ENCODE measurements around the gene MICAL2.

Gene MICAL2

DNA sequence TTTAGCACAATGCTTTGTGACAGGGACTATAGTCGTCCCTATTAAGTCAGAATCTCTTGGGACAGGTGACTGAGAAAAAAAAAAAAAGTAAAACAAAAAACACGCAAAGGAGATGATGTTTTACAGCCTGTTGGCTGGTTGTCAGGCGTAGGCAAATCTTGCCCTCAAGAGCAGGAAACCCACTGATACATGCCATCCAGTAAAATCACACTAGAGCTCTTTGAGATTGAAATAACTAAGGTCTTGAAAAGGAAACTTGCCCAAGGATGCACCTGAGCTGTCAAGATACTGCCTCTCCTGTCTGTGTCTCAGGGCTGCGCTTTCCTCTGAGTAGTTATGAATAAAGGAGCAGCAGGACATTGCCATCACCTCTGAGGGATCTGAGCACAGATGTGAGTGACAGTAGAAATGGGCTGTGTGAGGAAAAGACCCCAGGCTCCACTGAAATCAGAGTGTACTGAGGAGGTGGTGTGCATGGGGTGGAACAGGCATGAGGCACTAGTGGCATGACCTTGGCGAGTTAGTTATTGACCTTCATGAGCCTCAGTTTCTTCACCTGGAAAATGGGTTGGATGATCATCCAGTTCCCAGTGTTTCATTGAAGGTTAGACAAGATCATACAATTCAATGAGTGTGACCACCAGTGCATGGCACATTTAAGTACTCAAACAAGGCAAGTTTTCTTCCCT is 23.3 kb downstream of the MICAL2 start:
- Histone ChIP-seq H3K9me3 (ENCODE audit: insufficient read depth, low read depth, low read length) (no peaks in the 10 kb centered on the region), H3K27me3 (ENCODE audit: insufficient read depth, low read length) (no peaks in the 10 kb centered on the region), H3K4me1 (ENCODE audit: insufficient read depth, low read length) (peaks cover 4% of the 10 kb centered on the region; the same call in 1 of the 2 replicates), H3K27ac (ENCODE audit: low read length) (no peak overlapping the region), H3K36me3 (ENCODE audit: insufficient read depth, low read depth, low read length) (no peaks in the 10 kb centered on the region), H3K4me3 (ENCODE audit: low read length) (no peak overlapping the region), H3K9ac (ENCODE audit: low read depth, low read length) (no peak overlapping the region)

- no peaks in the 10 kb centered on the region for H3K27me3 ChIP-seq (ENCODE audit: insufficient read depth, low read length)
- no peaks in the 10 kb centered on the region for H3K36me3 ChIP-seq (ENCODE audit: insufficient read depth, low read depth, low read length)
- H3K9ac ChIP-seq (ENCODE audit: low read depth, low read length), result no peak overlapping the region
- no peak overlapping the region for H3K27ac ChIP-seq (ENCODE audit: low read length)
- H3K4me1 ChIP-seq (ENCODE audit: insufficient read depth, low read length), result peaks cover 4% of the 10 kb centered on the region; the same call in 1 of the 2 replicates
- H3K4me3 ChIP-seq (ENCODE audit: low read length), result no peak overlapping the region
- no peaks in the 10 kb centered on the region for H3K9me3 ChIP-seq (ENCODE audit: insufficient read depth, low read depth, low read length)
Observed at GRCh38 chr11:12134236-12134585, 23.8 kb downstream of the MICAL2 start.

DNA sequence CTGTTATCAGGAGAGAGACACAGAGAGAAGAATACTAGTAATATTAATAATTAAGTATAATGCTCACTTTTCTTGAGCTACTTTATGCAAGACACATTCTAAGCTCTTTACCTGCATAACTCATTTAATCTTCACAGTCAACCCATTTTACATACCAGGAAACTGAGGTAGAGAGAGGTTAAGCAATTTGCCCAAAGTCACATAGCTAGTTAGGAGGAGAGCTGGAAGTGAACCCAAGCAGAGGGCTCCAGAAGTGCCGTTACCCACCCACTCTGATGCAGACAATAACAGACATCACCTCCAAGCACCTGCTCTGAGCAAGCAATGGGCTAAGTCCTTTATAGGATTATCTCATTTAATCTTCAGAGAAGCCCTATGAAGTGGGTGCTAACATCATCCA is 24.8 kb downstream of the MICAL2 start:
- H3K27ac ChIP-seq (ENCODE audit: low read length), result no peak overlapping the region
- H3K4me1 ChIP-seq (ENCODE audit: insufficient read depth, low read length), result peaks cover 4% of the 10 kb centered on the region; the same call in 1 of the 2 replicates
- H3K4me3 ChIP-seq (ENCODE audit: low read length), result no peak overlapping the region
- no peaks in the 10 kb centered on the region for H3K9me3 ChIP-seq (ENCODE audit: insufficient read depth, low read depth, low read length)
- no peak overlapping the region for H3K9ac ChIP-seq (ENCODE audit: low read depth, low read length)
- no peaks in the 10 kb centered on the region for H3K36me3 ChIP-seq (ENCODE audit: insufficient read depth, low read depth, low read length)
- H3K27me3 ChIP-seq (ENCODE audit: insufficient read depth, low read length), result no peaks in the 10 kb centered on the region

DNA sequence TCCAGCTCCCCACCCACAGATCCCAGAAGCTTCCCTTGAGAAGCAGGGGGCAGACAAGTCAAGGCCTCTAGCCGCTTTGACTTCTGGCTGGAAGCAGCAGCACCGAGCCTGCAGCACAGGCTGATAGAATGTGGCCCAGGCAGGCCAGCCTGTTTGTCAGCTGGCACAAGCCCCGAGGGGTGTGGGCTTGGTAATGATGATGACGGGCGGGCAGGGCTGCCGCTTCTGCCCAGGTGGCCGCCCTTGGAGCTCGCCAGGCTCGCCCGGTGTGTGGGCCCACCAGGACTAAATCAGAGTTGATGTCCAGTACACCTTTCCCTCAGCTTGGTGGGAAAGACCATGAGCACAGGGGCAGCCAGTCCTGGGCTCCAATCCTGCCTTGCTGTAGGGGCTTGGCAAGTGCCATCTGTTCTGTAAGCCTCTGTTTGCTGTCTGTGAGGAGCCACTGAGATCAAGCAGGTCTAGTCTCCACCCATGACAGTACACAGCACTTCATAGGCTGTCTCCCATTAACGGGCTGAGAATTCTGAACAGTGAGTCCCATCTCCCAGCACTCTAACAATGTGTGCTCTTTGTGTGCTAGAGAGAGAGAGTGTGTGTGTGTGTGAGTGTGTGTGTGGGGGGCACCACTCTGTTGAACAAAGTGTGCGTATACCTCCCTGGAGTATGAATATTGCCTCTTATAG is 26.8 kb downstream of the MICAL2 start:
- Histone ChIP-seq H3K27me3 (ENCODE audit: insufficient read depth, low read length) (no peaks in the 10 kb centered on the region), H3K9me3 (ENCODE audit: insufficient read depth, low read depth, low read length) (no peaks in the 10 kb centered on the region), H3K36me3 (ENCODE audit: insufficient read depth, low read depth, low read length) (no peaks in the 10 kb centered on the region), H3K27ac (ENCODE audit: low read length) (no peak overlapping the region), H3K4me3 (ENCODE audit: low read length) (no peak overlapping the region), H3K9ac (ENCODE audit: low read depth, low read length) (no peak overlapping the region), H3K4me1 (ENCODE audit: insufficient read depth, low read length) (peaks cover 4% of the 10 kb centered on the region; the same call in 1 of the 2 replicates)

GRCh38 chr11:12137938-12138731 is 27.7 kb downstream of the MICAL2 start:
- H3K27ac ChIP-seq (ENCODE audit: low read length), result no peak overlapping the region
- H3K9ac ChIP-seq (ENCODE audit: low read depth, low read length), result no peak overlapping the region

GRCh38 chr11:12139144-12139881 is 28.9 kb downstream of the MICAL2 start:
- Histone ChIP-seq H3K9me3 (ENCODE audit: insufficient read depth, low read depth, low read length) (no peaks in the 10 kb centered on the region), H3K9ac (ENCODE audit: low read depth, low read length) (no peak overlapping the region), H3K4me3 (ENCODE audit: low read length) (no peak overlapping the region), H3K36me3 (ENCODE audit: insufficient read depth, low read depth, low read length) (no peaks in the 10 kb centered on the region), H3K27ac (ENCODE audit: low read length) (no peak overlapping the region), H3K4me1 (ENCODE audit: insufficient read depth, low read length) (peaks cover 4% of the 10 kb centered on the region; the same call in 1 of the 2 replicates), H3K27me3 (ENCODE audit: insufficient read depth, low read length) (no peaks in the 10 kb centered on the region)

More at GRCh38 chr11:12137938-12138731, 27.7 kb downstream of the MICAL2 start:
- Histone ChIP-seq H3K36me3 (ENCODE audit: insufficient read depth, low read depth, low read length) (no peaks in the 10 kb centered on the region), H3K27me3 (ENCODE audit: insufficient read depth, low read length) (no peaks in the 10 kb centered on the region), H3K9me3 (ENCODE audit: insufficient read depth, low read depth, low read length) (no peaks in the 10 kb centered on the region), H3K4me3 (ENCODE audit: low read length) (no peak overlapping the region), H3K4me1 (ENCODE audit: insufficient read depth, low read length) (peaks cover 4% of the 10 kb centered on the region; the same call in 1 of the 2 replicates)

DNA sequence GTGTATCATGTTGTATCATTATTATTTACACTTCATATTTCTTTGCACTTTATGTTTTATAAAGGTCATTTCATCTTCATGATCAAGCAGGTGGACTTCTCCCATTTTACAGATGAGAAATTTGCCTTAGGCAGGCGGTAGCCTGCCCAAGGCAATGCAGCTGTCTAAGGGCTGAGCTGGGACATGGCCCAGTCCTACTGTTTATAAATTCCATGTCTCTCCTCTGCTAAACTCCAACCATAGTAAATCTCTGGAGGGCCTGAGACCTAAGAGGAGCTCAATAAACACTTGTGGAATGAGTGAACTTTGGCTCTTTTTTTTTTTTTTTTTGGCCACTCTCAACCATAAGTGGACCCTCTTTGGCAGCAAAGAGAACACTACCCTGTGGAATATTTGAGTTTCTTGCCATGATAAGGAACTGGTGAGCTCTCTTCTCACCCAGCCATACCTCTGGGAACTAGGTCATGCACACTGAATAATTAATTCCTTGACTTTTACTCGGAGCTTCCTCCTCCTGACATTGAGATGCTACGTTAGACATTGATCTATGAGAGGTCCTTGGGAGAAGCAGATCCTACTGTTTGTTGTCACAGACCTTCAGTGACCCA is 29.9 kb downstream of the MICAL2 start:
- no peaks in the 10 kb centered on the region for H3K9me3 ChIP-seq (ENCODE audit: insufficient read depth, low read depth, low read length)
- peaks cover 4% of the 10 kb centered on the region; the same call in 1 of the 2 replicates for H3K4me1 ChIP-seq (ENCODE audit: insufficient read depth, low read length)
- no peak overlapping the region for H3K4me3 ChIP-seq (ENCODE audit: low read length)
- H3K27me3 ChIP-seq (ENCODE audit: insufficient read depth, low read length), result no peaks in the 10 kb centered on the region
- H3K9ac ChIP-seq (ENCODE audit: low read depth, low read length), result no peak overlapping the region
- H3K27ac ChIP-seq (ENCODE audit: low read length), result no peak overlapping the region
- H3K36me3 ChIP-seq (ENCODE audit: insufficient read depth, low read depth, low read length), result no peaks in the 10 kb centered on the region

DNA sequence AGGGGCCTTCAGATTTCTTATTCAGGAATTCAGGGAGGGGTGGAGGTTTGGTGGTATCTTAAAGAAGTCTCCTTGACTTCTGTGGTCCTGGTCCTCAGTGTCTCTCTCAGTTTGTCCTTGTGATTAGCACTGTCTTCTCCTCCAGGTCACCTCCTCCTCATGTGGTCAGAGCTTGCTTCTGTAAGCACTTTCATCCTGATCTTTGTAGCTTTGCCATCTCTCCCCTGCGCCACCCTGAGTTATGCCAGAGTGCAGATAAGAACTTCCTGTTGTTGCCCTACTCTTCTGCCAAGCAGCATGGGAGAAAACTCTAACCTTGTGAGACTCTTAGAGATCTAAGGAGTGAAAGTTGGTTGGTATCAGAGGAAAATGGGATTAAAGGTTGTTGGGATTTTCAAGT is 30.9 kb downstream of the MICAL2 start:
- no peak overlapping the region for H3K27ac ChIP-seq (ENCODE audit: low read length)
- no peak overlapping the region for H3K9ac ChIP-seq (ENCODE audit: low read depth, low read length)
- H3K4me3 ChIP-seq (ENCODE audit: low read length), result no peak overlapping the region

GRCh38 chr11:12142176-12142575 is 31.8 kb downstream of the MICAL2 start:
- Histone ChIP-seq H3K4me3 (ENCODE audit: low read length) (no peak overlapping the region), H3K9me3 (ENCODE audit: insufficient read depth, low read depth, low read length) (no peaks in the 10 kb centered on the region), H3K9ac (ENCODE audit: low read depth, low read length) (no peak overlapping the region), H3K4me1 (ENCODE audit: insufficient read depth, low read length) (peaks cover 4% of the 10 kb centered on the region; the same call in 1 of the 2 replicates), H3K27me3 (ENCODE audit: insufficient read depth, low read length) (no peaks in the 10 kb centered on the region), H3K27ac (ENCODE audit: low read length) (no peak overlapping the region), H3K36me3 (ENCODE audit: insufficient read depth, low read depth, low read length) (no peaks in the 10 kb centered on the region)

More for the DNA sequence above, 30.9 kb downstream of the MICAL2 start:
- Histone ChIP-seq H3K9me3 (ENCODE audit: insufficient read depth, low read depth, low read length) (no peaks in the 10 kb centered on the region), H3K27me3 (ENCODE audit: insufficient read depth, low read length) (no peaks in the 10 kb centered on the region), H3K36me3 (ENCODE audit: insufficient read depth, low read depth, low read length) (no peaks in the 10 kb centered on the region), H3K4me1 (ENCODE audit: insufficient read depth, low read length) (peaks cover 4% of the 10 kb centered on the region; the same call in 1 of the 2 replicates)

DNA sequence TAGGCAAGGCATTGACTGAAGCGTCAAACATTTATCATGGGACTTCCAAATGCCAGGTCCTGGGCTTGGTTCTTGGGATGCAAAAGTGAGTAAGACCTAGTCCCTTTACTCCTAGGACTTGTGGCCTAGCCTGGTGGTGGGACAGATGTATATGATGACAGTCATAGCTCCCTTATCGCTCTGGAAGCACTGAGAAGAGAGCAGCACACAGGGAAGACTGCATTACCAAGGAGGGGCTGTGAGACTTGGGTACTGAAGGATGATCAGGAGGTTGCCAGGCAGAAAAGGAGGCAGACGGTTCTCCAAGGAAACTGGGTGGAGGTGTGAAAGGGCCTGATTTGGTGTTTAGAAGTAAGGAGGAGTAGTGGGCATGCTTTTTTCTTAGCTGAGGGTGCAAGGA is 32.5 kb downstream of the MICAL2 start:
- Histone ChIP-seq H3K9ac (ENCODE audit: low read depth, low read length) (no peak overlapping the region), H3K27me3 (ENCODE audit: insufficient read depth, low read length) (no peaks in the 10 kb centered on the region), H3K4me1 (ENCODE audit: insufficient read depth, low read length) (peaks cover 4% of the 10 kb centered on the region; the same call in 1 of the 2 replicates), H3K36me3 (ENCODE audit: insufficient read depth, low read depth, low read length) (no peaks in the 10 kb centered on the region), H3K27ac (ENCODE audit: low read length) (no peak overlapping the region), H3K4me3 (ENCODE audit: low read length) (no peak overlapping the region), H3K9me3 (ENCODE audit: insufficient read depth, low read depth, low read length) (no peaks in the 10 kb centered on the region)
